Measurements from ENCODE around the gene RABGEF1.

GRCh38 chr7:66747881-66748511, 7.5 kb downstream of the RABGEF1 start:
- TF ChIP-seq EZH2phosphoT487 (IDR thresholded peaks at IDR 0.05; ENCODE audit: borderline replicate concordance, low read depth, low read length) (no peak), CTCF (conservative IDR thresholded peaks at IDR 0.05; ENCODE audit: low read length) (no peak)

All from OCI-LY7 (cell line).